Endothelial cell of umbilical vein (primary cell): ENCODE results near the gene RIMS4.

ENCODE experiments used
- CTCF ChIP-seq, 2 donors: IDR thresholded peaks; 1 replicate in 1 of 2; 2 replicates in 1 of 2; pipeline ENCODE4 v1.5.1; 2011; ENCODE audit warnings: low read length in 2 of 2, mild to moderate bottlenecking in 2 of 2, moderate library complexity in 2 of 2, control low read depth in 1 of 2, inconsistent platforms in 1 of 2, low read depth in 1 of 2; ENCODE audit not compliant: insufficient read depth in 1 of 2; ENCODE audit errors: extremely low read depth in 1 of 2
- POLR2A ChIP-seq: IDR thresholded peaks from 2 replicates; pipeline ENCODE4 v1.6.1; 2012; ENCODE audit warnings: low read depth, mild to moderate bottlenecking, control low read depth, low read length

- TF ChIP-seq CTCF (IDR thresholded peaks at IDR 0.05; ENCODE audit: extremely low read depth in 1 of 2, insufficient read depth in 1 of 2, low read depth in 1 of 2, low read length in 2 of 2) (no peak), POLR2A (no peak)
Measured at GRCh38 chr20:44809380-44810060, 826 bp downstream of the RIMS4 start.
